Natural killer cell (primary cell): ENCODE measurements around the gene POLR3K. TPM values are rescaled to one million over a fixed set of nuclear protein-coding genes. Genes with fewer than 3 reads are reported as not detected.
"Not testable (repeated sequence)": the region's sequence is repeated elsewhere in the genome, so short reads cannot be mapped to it uniquely, and the experiment has no call there.

ENCODE experiments used
- ATAC-seq, 3 donors: fragments of 150-1000 bp in 2 of 3; fragments of 200-7000 bp in 1 of 3; cut with Tn5 transposase; 1 replicate in 1 of 3; 2 replicates in 2 of 3; pipeline ENCODE4 v1.10.0; 2021; ENCODE audit warnings: mild to moderate bottlenecking in 2 of 3, moderate library complexity in 2 of 3
- DNase-seq, 2 donors: peaks; one replicate each; pipeline versions ENCODE4 v3.0.0 to v3.0.0-alpha.2; 2013 to 2021; ENCODE audit warnings: mixed read lengths in 1 of 2
- H3K27ac ChIP-seq: one replicate; pipeline ENCODE4 v1.5.1; 2013; ENCODE audit warnings: mild to moderate bottlenecking, low read length
- H3K27me3 ChIP-seq: one replicate; pipeline ENCODE4 v1.6.1; 2013; ENCODE audit warnings: low read length; ENCODE audit not compliant: control insufficient read depth, insufficient read depth
- H3K36me3 ChIP-seq: one replicate; pipeline ENCODE4 v1.6.1; 2013; ENCODE audit warnings: low read length; ENCODE audit not compliant: control insufficient read depth, insufficient read depth
- H3K4me1 ChIP-seq: one replicate; pipeline ENCODE4 v1.6.1; 2013; ENCODE audit warnings: low read length; ENCODE audit not compliant: control insufficient read depth, insufficient read depth
- H3K4me3 ChIP-seq: one replicate; pipeline ENCODE4 v1.5.1; 2013; ENCODE audit warnings: low read length
- H3K9me3 ChIP-seq: one replicate; pipeline ENCODE4 v1.6.1; 2013; ENCODE audit warnings: low read length; ENCODE audit not compliant: control insufficient read depth, insufficient read depth
- H3K27ac Mint-ChIP-seq, 2 donors: one replicate each; pipeline ENCODE4 v1.8.0; 2022; ENCODE audit warnings: mild to moderate bottlenecking in 2 of 2, mixed read lengths in 2 of 2, moderate library complexity in 1 of 2
- H3K27me3 Mint-ChIP-seq, 2 donors: one replicate each; pipeline ENCODE4 v1.8.0; 2022; ENCODE audit warnings: low read depth in 2 of 2, mixed read lengths in 2 of 2
- H3K36me3 Mint-ChIP-seq: one replicate; pipeline ENCODE4 v1.8.0; 2022; ENCODE audit warnings: mixed read lengths
- H3K4me1 Mint-ChIP-seq, 2 donors: one replicate each; pipeline ENCODE4 v1.8.0; 2022; ENCODE audit warnings: mixed read lengths in 2 of 2
- H3K4me3 Mint-ChIP-seq: one replicate; pipeline ENCODE4 v1.8.0; 2022; ENCODE audit warnings: mild to moderate bottlenecking, moderate library complexity, mixed read lengths
- H3K9me3 Mint-ChIP-seq, 2 donors: one replicate each; pipeline ENCODE4 v1.8.0; 2022; ENCODE audit warnings: mixed read lengths in 2 of 2
- WGBS: methylation state at CpG from one replicate; pipeline ENCODE4 v1.1.7; 2013; ENCODE audit warnings: missing lambda C conversion rate; ENCODE audit not compliant: insufficient coverage; 5-methylcytosine and 5-hydroxymethylcytosine counted together
- intact Hi-C: fragments of 100-400 bp; cut with micrococcal nuclease; formaldehyde crosslinking; loops from one replicate; pipeline ENCODE4 v1.14.2; 2022
- total RNA-seq, 4 donors: library from RNA; stranded (reverse); fragments of 120-200 nt in 1 of 4; gene quantifications; one replicate each; pipeline versions ENCODE4 v1.2.3 to v1.2.4, GENCODE V29; 2013 to 2022
- TF ChIP-seq, protein P1 (sequence below): fragments of 200-600 bp; IDR thresholded peaks from one replicate; pipeline ENCODE4 v1.8.0; 2022; ENCODE audit warnings: antibody characterized with exemption

The POLR3K gene
- total RNA-seq, 3 donors from 2014 or later (not counting 1 experiment from before 2014, with no cell fraction given), result 10.6 to 14.6 (median 11.3) TPM

DNA sequence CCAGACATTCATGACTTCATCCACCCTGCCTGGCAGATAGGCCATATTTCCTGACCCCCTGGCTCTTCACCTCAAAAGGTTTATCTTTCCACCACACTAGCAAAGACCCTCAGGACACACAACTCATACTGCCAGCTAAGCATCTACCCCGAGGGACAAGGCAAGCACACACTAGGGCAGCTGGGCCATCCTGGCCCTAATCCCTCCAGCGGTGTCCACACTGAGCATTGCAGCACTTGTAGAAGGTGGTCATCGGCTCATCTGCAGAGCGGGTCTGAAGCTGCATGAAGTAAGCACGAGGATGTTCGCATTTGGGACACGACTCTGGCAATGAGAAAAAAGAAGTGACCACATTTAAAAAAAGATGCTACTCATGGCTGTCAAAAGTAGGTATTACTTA lies 6.2 kb downstream of the POLR3K start:
- Mint-ChIP-seq H3K36me3 (peaks cover 2% of the 10 kb centered on the region), H3K4me1 (peaks cover 17 to 31% of the 10 kb centered on the region in 2 donors), H3K27ac (peak overlapping the region in 1 of 2 donors; percentile 29), H3K27me3 (no peaks in the 10 kb centered on the region), H3K4me3 (no peak overlapping the region), H3K9me3 (no peaks in the 10 kb centered on the region)
- Histone ChIP-seq H3K27me3 (no peaks in the 10 kb centered on the region), H3K36me3 (peaks cover 39% of the 10 kb centered on the region), H3K9me3 (no peaks in the 10 kb centered on the region), H3K4me3 (no peak overlapping the region), H3K27ac (no peak overlapping the region), H3K4me1 (peaks cover 6% of the 10 kb centered on the region)
- intact Hi-C loops, result no loop called here
- TF ChIP-seq, protein P1, sequence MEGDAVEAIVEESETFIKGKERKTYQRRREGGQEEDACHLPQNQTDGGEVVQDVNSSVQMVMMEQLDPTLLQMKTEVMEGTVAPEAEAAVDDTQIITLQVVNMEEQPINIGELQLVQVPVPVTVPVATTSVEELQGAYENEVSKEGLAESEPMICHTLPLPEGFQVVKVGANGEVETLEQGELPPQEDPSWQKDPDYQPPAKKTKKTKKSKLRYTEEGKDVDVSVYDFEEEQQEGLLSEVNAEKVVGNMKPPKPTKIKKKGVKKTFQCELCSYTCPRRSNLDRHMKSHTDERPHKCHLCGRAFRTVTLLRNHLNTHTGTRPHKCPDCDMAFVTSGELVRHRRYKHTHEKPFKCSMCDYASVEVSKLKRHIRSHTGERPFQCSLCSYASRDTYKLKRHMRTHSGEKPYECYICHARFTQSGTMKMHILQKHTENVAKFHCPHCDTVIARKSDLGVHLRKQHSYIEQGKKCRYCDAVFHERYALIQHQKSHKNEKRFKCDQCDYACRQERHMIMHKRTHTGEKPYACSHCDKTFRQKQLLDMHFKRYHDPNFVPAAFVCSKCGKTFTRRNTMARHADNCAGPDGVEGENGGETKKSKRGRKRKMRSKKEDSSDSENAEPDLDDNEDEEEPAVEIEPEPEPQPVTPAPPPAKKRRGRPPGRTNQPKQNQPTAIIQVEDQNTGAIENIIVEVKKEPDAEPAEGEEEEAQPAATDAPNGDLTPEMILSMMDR, result no peak
- DNase-seq (no peak), ATAC-seq (no peak)
- WGBS, result 92% methylated on average over 7 of the region's 7 CpGs

GRCh38 chr16:46510-46909 lies 6.9 kb downstream of the POLR3K start:
- H3K9me3 Mint-ChIP-seq, ATAC-seq, H3K27me3 ChIP-seq, H3K27ac Mint-ChIP-seq, intact Hi-C loops, H3K4me3 Mint-ChIP-seq, H3K27ac ChIP-seq, H3K4me1 ChIP-seq, H3K4me3 ChIP-seq, H3K27me3 Mint-ChIP-seq, H3K36me3 Mint-ChIP-seq, H3K9me3 ChIP-seq, DNase-seq: not testable (repeated sequence)
- WGBS, result 100% methylated on average over 4 of the region's 7 CpGs
- H3K36me3 ChIP-seq, result peaks cover 40% of the 10 kb centered on the region
- peaks cover 21 to 37% of the 10 kb centered on the region in 2 donors for H3K4me1 Mint-ChIP-seq

DNA sequence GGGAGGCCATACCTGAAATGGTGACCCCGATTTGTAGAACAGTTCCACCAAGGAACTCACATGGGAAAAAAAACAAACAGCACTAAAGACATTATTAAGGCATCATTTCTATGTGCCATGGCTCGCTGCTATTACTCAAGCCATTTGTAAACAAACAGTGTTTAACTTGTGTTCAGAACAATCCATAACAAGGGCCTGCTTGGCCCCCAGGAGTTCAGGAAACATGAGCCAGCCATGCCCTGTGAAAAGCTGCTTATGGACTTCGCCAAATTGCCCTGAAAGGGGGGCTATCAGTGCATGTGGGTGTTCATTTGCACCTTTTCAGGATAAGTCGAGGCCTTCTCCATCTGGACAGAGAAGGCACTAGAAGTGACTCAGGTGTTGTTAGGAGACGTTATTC lies 8.0 kb downstream of the POLR3K start:
- Mint-ChIP-seq H3K27me3 (no peaks in the 10 kb centered on the region), H3K9me3 (no peaks in the 10 kb centered on the region), H3K4me3 (no peak overlapping the region), H3K4me1 (peaks cover 12 to 31% of the 10 kb centered on the region in 2 donors), H3K27ac (no peak overlapping the region), H3K36me3 (peaks cover 8% of the 10 kb centered on the region)
- H3K4me3 ChIP-seq, result no peak overlapping the region
- intact Hi-C loops, result no loop called here
- no peaks in the 10 kb centered on the region for H3K9me3 ChIP-seq
- no peak overlapping the region for H3K27ac ChIP-seq
- WGBS, result 91% methylated on average over 5 of the region's 5 CpGs
- DNase-seq (no peak), ATAC-seq (no peak)
- H3K36me3 ChIP-seq, result peaks cover 35% of the 10 kb centered on the region
- no peaks in the 10 kb centered on the region for H3K27me3 ChIP-seq
- TF ChIP-seq, protein P1, result no peak
- peaks cover 8% of the 10 kb centered on the region for H3K4me1 ChIP-seq

DNA sequence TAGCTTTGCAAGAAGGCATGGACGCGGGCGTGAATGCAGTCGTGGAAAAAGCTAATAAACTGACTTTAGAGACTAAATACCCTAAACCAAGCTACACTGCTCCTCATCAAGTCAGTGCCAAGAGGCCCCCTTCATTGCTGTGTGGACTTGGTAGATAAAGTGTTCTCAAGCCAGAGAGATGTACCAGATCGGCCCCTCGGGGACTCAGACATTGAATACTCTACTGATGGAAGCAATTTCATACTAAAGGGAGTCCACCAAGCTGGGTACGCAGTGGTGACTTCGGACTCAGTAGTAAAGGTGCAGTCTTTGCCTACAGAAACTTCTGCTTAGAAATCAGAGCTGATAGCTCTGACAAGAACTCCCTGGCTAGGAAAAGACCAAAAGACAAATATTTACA lies 8.8 kb downstream of the POLR3K start:
- Histone ChIP-seq H3K9me3 (no peaks in the 10 kb centered on the region), H3K27ac (no peak overlapping the region), H3K4me1 (peaks cover 8% of the 10 kb centered on the region), H3K27me3 (no peaks in the 10 kb centered on the region), H3K36me3 (peaks cover 35% of the 10 kb centered on the region), H3K4me3 (no peak overlapping the region)
- Mint-ChIP-seq H3K4me1 (peaks cover 12 to 25% of the 10 kb centered on the region in 2 donors), H3K27me3 (no peaks in the 10 kb centered on the region), H3K9me3 (no peaks in the 10 kb centered on the region), H3K27ac (no peak overlapping the region), H3K36me3 (peaks cover 8% of the 10 kb centered on the region), H3K4me3 (no peak overlapping the region)
- TF ChIP-seq, protein P1, result no peak
- WGBS, result 98% methylated on average over 7 of the region's 8 CpGs
- no peak for DNase-seq
- no peak for ATAC-seq
- intact Hi-C loops, result no loop called here
